SK-N-SH treated with all-trans-retinoic acid at 6 μM for 48 hours (cell line): ENCODE measurements around the gene C8A.

Source experiments
- ARNTL ChIP-seq: fragments of 450-650 bp; formaldehyde crosslinking; IDR thresholded peaks from 2 replicates; pipeline ENCODE4 v1.5.0; 2020; ENCODE audit warnings: low read depth, mild to moderate bottlenecking, moderate library complexity, borderline replicate concordance
- CSDC2 ChIP-seq: fragments of 250-450 bp; sonication (Bioruptor Pico); IDR thresholded peaks from 2 replicates; pipeline ENCODE4 v1.5.0; 2020; ENCODE audit warnings: mild to moderate bottlenecking, moderate library complexity
- GLIS3 ChIP-seq: fragments of 250-450 bp; sonication (Bioruptor Pico); IDR thresholded peaks from 2 replicates; pipeline ENCODE4 v1.5.0; 2020; ENCODE audit warnings: mild to moderate bottlenecking, moderate library complexity
- ISL1 ChIP-seq: fragments of 250-450 bp; sonication (Bioruptor Pico); IDR thresholded peaks from 2 replicates; pipeline ENCODE4 v2.1.2; 2022; ENCODE audit warnings: mild to moderate bottlenecking, moderate library complexity
- PPARA ChIP-seq: fragments of 250-450 bp; sonication (Bioruptor Pico); IDR thresholded peaks from 2 replicates; pipeline ENCODE4 v1.5.0; 2020; ENCODE audit warnings: mild to moderate bottlenecking, borderline replicate concordance
- RARB ChIP-seq: fragments of 250-450 bp; sonication (Bioruptor Pico); IDR thresholded peaks from 2 replicates; pipeline ENCODE4 v1.8.0; 2021; ENCODE audit warnings: mild to moderate bottlenecking, moderate library complexity
- TCF4 ChIP-seq: fragments of 250-450 bp; sonication (Bioruptor Pico); IDR thresholded peaks from 2 replicates; pipeline ENCODE4 v1.8.0; 2021; ENCODE audit warnings: mild to moderate bottlenecking, moderate library complexity, borderline replicate concordance
- TOX ChIP-seq: fragments of 250-450 bp; sonication (Bioruptor Pico); IDR thresholded peaks from 2 replicates; pipeline ENCODE4 v1.8.0; 2021; ENCODE audit warnings: mild to moderate bottlenecking, moderate library complexity, borderline replicate concordance
- ZNF70 ChIP-seq: fragments of 450-650 bp; formaldehyde crosslinking; IDR thresholded peaks from 2 replicates; pipeline ENCODE4 v1.5.0; 2020; ENCODE audit warnings: mild to moderate bottlenecking, moderate library complexity
- ZNF8 ChIP-seq: fragments of 450-650 bp; formaldehyde crosslinking; IDR thresholded peaks from 2 replicates; pipeline ENCODE4 v1.5.0; 2020; ENCODE audit warnings: mild to moderate bottlenecking, moderate library complexity
- TF ChIP-seq, protein P1 (sequence below): fragments of 250-450 bp; sonication (Bioruptor Pico); IDR thresholded peaks from 2 replicates; pipeline ENCODE4 v1.5.1; 2021; ENCODE audit warnings: mild to moderate bottlenecking, moderate library complexity
- TF ChIP-seq, protein P2 (sequence below): fragments of 250-450 bp; sonication (Bioruptor Pico); IDR thresholded peaks from 2 replicates; pipeline ENCODE4 v1.5.0; 2020; ENCODE audit warnings: mild to moderate bottlenecking, moderate library complexity

GRCh38 chr1:56905667-56906066 lies 51.1 kb downstream of the C8A start:
- no peak for TF ChIP-seq GLIS3 (CRISPR knock-in tag)
- TF ChIP-seq TCF4 (CRISPR knock-in tag) = no peak
- no peak for TF ChIP-seq ZNF70 (CRISPR knock-in tag)
- TF ChIP-seq RARB (CRISPR knock-in tag) = no peak
- TF ChIP-seq, protein P1, sequence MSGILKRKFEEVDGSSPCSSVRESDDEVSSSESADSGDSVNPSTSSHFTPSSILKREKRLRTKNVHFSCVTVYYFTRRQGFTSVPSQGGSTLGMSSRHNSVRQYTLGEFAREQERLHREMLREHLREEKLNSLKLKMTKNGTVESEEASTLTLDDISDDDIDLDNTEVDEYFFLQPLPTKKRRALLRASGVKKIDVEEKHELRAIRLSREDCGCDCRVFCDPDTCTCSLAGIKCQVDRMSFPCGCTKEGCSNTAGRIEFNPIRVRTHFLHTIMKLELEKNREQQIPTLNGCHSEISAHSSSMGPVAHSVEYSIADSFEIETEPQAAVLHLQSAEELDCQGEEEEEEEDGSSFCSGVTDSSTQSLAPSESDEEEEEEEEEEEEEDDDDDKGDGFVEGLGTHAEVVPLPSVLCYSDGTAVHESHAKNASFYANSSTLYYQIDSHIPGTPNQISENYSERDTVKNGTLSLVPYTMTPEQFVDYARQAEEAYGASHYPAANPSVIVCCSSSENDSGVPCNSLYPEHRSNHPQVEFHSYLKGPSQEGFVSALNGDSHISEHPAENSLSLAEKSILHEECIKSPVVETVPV = no peak
- TF ChIP-seq ARNTL = no peak
- no peak for TF ChIP-seq ISL1 (CRISPR knock-in tag)
- no peak for TF ChIP-seq ZNF8 (CRISPR knock-in tag)
- TF ChIP-seq PPARA (CRISPR knock-in tag) = no peak
- no peak for TF ChIP-seq TOX (CRISPR knock-in tag)
- no peak for TF ChIP-seq CSDC2 (CRISPR knock-in tag)
- TF ChIP-seq, protein P2, sequence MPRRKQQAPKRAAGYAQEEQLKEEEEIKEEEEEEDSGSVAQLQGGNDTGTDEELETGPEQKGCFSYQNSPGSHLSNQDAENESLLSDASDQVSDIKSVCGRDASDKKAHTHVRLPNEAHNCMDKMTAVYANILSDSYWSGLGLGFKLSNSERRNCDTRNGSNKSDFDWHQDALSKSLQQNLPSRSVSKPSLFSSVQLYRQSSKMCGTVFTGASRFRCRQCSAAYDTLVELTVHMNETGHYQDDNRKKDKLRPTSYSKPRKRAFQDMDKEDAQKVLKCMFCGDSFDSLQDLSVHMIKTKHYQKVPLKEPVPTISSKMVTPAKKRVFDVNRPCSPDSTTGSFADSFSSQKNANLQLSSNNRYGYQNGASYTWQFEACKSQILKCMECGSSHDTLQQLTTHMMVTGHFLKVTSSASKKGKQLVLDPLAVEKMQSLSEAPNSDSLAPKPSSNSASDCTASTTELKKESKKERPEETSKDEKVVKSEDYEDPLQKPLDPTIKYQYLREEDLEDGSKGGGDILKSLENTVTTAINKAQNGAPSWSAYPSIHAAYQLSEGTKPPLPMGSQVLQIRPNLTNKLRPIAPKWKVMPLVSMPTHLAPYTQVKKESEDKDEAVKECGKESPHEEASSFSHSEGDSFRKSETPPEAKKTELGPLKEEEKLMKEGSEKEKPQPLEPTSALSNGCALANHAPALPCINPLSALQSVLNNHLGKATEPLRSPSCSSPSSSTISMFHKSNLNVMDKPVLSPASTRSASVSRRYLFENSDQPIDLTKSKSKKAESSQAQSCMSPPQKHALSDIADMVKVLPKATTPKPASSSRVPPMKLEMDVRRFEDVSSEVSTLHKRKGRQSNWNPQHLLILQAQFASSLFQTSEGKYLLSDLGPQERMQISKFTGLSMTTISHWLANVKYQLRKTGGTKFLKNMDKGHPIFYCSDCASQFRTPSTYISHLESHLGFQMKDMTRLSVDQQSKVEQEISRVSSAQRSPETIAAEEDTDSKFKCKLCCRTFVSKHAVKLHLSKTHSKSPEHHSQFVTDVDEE = no peak
